ENCODE measurements around the gene APLP2. TPM values are rescaled to one million over a fixed set of nuclear protein-coding genes. Genes with fewer than 3 reads are reported as not detected.

APLP2 gene
- total and polyA plus RNA-seq, 9 of the 15 experiments (the other 6 are each of a cell fraction or from before 2014, with no cell fraction given): 17.4 to 164 (median 118) TPM

- TF ChIP-seq MAFG (tag; conservative IDR thresholded peaks at IDR 0.05): peak; percentile 31; the same call in 1 of the 2 replicates
- no peak for TF ChIP-seq LEF1 (IDR thresholded peaks at IDR 0.05)
- no peak for TF ChIP-seq KDM5B (IDR thresholded peaks at IDR 0.05; ENCODE audit: insufficient replicate concordance, low read depth, low read length)
- no peak for TF ChIP-seq MYBL2 (IDR thresholded peaks at IDR 0.05; ENCODE audit: low read depth)
- TF ChIP-seq MYBL2 (CRISPR knock-in tag; IDR thresholded peaks at IDR 0.05; ENCODE audit: borderline replicate concordance): no peak
- peak; percentile 45; the same call in 1 of the 2 replicates for TF ChIP-seq C11orf30 (IDR thresholded peaks at IDR 0.05; ENCODE audit: low read depth)
- no peak for TF ChIP-seq BDP1 (IDR thresholded peaks at IDR 0.05; ENCODE audit: insufficient read depth, insufficient read length)
- TF ChIP-seq BCOR (IDR thresholded peaks at IDR 0.05): no peak
- TF ChIP-seq ZBTB1 (CRISPR knock-in tag; IDR thresholded peaks at IDR 0.05; ENCODE audit: borderline replicate concordance, low read depth): no peak
- no peak for TF ChIP-seq TSC22D4 (tag; IDR thresholded peaks at IDR 0.05)
Observed at GRCh38 chr11:130180491-130180890, 110.8 kb downstream of the APLP2 start (continued).

GRCh38 chr11:130180896-130181294 is 111.2 kb downstream of the APLP2 start:
- Histone ChIP-seq H3K4me2 (ENCODE audit: insufficient read depth, low read length) (no peak overlapping the region), H3K4me1 (replicated peaks in 1 of 2; ENCODE audit: control insufficient read depth in 2 of 2, insufficient read depth in 2 of 2, low read length in 2 of 2) (peaks cover 0 to 3% of the 10 kb centered on the region in 2 experiments; a peak in 2 of 5 replicates)
- CTCF ChIA-PET (ENCODE audit: low intra/inter-chr PET ratio): no interaction called here

More at GRCh38 chr11:130180896-130181294, 111.2 kb downstream of the APLP2 start:
- Histone ChIP-seq H3K36me3 (ENCODE audit: control insufficient read depth, insufficient read depth, low read length) (no peaks in the 10 kb centered on the region), H3K4me3 (no peak overlapping the region), H2AFZ (ENCODE audit: low read depth, low read length) (no peak overlapping the region), H3K9ac (ENCODE audit: insufficient read depth in 1 of 2, low read depth in 2 of 2, low read length in 2 of 2) (no peak overlapping the region), H3K79me2 (ENCODE audit: control insufficient read depth, insufficient read depth, low read length) (no peaks in the 10 kb centered on the region), H3K27me3 (ENCODE audit: control insufficient read depth in 2 of 2, insufficient read depth in 2 of 2, low read length in 2 of 2) (peaks cover 46 to 69% of the 10 kb centered on the region in 2 experiments), H3K9me3 (replicated peaks; ENCODE audit: control insufficient read depth, insufficient read depth, low read depth, low read length) (no peaks in the 10 kb centered on the region), H3K27ac (ENCODE audit: extremely low read depth, low read depth, low read length) (no peak overlapping the region), H4K20me1 (replicated peaks; ENCODE audit: control insufficient read depth, insufficient read depth, low read length) (peaks cover 4% of the 10 kb centered on the region; the same call in 1 of the 2 replicates), H3K9me1 (ENCODE audit: control insufficient read depth, insufficient read depth, low read length) (no peaks in the 10 kb centered on the region)
- POLR2A ChIA-PET: interaction anchor here (1.2 kb wide), 1 partner anchor 45 kb away, joined by 3 read pairs; no protein-coding TSS in a partner anchor
- intact Hi-C loops (cut with micrococcal nuclease) (no loop called here), in situ Hi-C loops (cut with MboI) (no loop called here)
- DNase-seq (ENCODE audit: extremely low read depth in 1 of 4, low spot score in 3 of 4) (no peak), FAIRE-seq (no peak), ATAC-seq (peak; percentile 19; the same call in 1 of the 3 replicates)
- WGBS (ENCODE audit: insufficient coverage, low coverage, missing lambda C conversion rate): 4% methylated on average over 7 of the region's 8 CpGs
- BruUV-seq (replicated peaks): no TSS peak
- TF ChIP-seq NFRKB (IDR thresholded peaks at IDR 0.05; ENCODE audit: low read depth): no peak
- peak; percentile 27; the same call in 1 of the 2 replicates for TF ChIP-seq SPI1 (IDR thresholded peaks at IDR 0.05; ENCODE audit: borderline replicate concordance, low read depth, low read length)
- no peak for TF ChIP-seq PATZ1 (CRISPR knock-in tag; IDR thresholded peaks at IDR 0.05; ENCODE audit: borderline replicate concordance)
- TF ChIP-seq ZBTB43 (CRISPR knock-in tag; IDR thresholded peaks at IDR 0.05): no peak
- no peak for TF ChIP-seq ATF2 (CRISPR knock-in tag; IDR thresholded peaks at IDR 0.05)
